Measurements from ENCODE around the gene TRIM17.

DNA sequence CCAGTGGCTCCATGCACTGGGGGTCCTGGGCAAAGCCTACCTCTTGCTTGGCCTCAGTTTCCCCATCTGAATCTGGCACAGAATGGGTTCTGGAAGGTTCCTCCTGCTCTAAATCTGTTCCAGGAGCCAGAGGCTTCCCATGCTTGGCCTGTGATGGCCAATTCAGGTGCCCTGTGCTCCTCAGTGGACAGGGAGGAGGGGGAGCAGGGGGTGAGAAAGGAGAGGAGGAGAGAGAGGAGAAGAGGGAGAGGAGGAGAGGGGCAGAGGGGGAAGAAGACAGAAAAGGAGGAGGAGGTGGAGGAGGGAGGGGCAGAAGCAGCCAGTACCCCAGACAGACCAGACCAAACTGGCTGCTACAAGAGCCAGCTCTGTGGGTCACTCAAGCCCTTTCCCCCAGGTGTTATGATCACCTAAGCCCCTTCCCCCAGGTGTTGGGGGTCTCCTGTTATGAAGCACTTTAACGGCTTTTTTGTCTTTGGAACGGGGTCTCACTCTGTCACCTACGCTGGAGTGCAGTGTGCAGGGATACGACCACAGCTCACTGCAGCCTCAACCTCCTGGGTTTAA lies 53.7 kb downstream of the TRIM17 start:
- TF ChIP-seq, protein P1, sequence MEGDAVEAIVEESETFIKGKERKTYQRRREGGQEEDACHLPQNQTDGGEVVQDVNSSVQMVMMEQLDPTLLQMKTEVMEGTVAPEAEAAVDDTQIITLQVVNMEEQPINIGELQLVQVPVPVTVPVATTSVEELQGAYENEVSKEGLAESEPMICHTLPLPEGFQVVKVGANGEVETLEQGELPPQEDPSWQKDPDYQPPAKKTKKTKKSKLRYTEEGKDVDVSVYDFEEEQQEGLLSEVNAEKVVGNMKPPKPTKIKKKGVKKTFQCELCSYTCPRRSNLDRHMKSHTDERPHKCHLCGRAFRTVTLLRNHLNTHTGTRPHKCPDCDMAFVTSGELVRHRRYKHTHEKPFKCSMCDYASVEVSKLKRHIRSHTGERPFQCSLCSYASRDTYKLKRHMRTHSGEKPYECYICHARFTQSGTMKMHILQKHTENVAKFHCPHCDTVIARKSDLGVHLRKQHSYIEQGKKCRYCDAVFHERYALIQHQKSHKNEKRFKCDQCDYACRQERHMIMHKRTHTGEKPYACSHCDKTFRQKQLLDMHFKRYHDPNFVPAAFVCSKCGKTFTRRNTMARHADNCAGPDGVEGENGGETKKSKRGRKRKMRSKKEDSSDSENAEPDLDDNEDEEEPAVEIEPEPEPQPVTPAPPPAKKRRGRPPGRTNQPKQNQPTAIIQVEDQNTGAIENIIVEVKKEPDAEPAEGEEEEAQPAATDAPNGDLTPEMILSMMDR (IDR thresholded peaks at IDR 0.05) = no peak
- no peak for TF ChIP-seq EZH2 (IDR thresholded peaks at IDR 0.05)
